Measurements from ENCODE around the gene NCK2. TPM values are rescaled to one million over a fixed set of nuclear protein-coding genes. Genes with fewer than 3 reads are reported as not detected.

The NCK2 gene
- total RNA-seq, 3 donors from 2014 or later = 52.2 to 66.4 (median 57.6) TPM

DNA sequence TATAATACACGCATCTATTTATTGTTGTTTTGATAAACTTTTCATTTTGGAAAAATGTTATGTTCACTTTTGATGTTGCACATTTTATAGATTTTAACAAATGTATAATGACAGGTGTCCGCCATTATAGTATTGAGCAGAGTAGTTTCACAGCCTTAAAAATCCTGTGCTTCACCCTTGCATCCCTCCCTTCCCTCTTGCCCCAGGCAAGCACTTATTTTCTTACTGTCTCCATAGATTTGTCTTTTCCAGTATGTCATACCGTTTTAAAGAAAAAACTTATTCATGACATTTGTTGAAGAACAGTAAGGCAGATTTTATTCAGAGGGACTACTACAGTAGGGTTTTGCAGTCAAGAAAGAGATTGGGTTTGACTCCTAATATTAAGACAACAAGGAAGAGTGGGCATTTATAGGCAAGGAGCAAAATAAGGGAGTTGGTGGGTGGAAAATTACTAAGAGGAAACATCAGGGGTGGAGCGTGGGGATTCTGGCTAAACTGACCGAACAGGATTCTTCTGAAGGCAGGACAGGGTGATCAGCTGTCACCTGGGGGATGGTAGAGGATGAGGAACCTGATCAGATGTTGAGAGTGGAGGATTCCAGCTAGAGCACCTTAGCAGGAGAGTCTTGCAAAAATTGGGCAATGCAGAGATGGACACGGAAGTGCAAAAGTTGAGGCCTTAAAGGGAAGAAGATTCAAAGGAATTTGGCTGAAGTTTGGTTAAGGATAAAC, 108.8 kb downstream of the NCK2 start:
- no peaks in the 10 kb centered on the region for H3K36me3 ChIP-seq (ENCODE audit: low read depth)
- intact Hi-C loops (cut with DNase I, micrococcal nuclease) = no loop called here

DNA sequence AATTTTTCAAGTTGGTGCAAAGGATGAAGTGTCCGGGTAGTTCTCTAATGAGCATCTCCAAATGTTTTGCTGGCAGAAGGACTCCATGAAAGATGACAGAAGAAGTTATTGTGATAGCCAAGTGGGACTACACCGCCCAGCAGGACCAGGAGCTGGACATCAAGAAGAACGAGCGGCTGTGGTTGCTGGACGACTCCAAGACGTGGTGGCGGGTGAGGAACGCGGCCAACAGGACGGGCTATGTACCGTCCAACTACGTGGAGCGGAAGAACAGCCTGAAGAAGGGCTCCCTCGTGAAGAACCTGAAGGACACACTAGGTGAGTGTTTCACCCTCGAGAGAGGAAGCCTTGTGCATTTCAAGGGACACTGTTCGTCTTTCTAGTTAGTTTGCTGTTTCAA, 110.3 kb downstream of the NCK2 start:
- Histone ChIP-seq H3K4me1 (ENCODE audit: low read depth) (peaks cover 16% of the 10 kb centered on the region), H3K4me3 (no peak overlapping the region), H3K36me3 (ENCODE audit: low read depth) (no peaks in the 10 kb centered on the region), H3K9me3 (no peaks in the 10 kb centered on the region)
- DNase-seq = no peak
- ATAC-seq = no peak
- TF ChIP-seq, protein P1, sequence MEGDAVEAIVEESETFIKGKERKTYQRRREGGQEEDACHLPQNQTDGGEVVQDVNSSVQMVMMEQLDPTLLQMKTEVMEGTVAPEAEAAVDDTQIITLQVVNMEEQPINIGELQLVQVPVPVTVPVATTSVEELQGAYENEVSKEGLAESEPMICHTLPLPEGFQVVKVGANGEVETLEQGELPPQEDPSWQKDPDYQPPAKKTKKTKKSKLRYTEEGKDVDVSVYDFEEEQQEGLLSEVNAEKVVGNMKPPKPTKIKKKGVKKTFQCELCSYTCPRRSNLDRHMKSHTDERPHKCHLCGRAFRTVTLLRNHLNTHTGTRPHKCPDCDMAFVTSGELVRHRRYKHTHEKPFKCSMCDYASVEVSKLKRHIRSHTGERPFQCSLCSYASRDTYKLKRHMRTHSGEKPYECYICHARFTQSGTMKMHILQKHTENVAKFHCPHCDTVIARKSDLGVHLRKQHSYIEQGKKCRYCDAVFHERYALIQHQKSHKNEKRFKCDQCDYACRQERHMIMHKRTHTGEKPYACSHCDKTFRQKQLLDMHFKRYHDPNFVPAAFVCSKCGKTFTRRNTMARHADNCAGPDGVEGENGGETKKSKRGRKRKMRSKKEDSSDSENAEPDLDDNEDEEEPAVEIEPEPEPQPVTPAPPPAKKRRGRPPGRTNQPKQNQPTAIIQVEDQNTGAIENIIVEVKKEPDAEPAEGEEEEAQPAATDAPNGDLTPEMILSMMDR (IDR thresholded peaks at IDR 0.05) = no peak
- intact Hi-C loops (cut with DNase I, micrococcal nuclease) = no loop called here

More for the DNA sequence above, 108.8 kb downstream of the NCK2 start:
- Histone ChIP-seq H3K4me1 (ENCODE audit: low read depth) (peaks cover 12% of the 10 kb centered on the region), H3K9me3 (no peaks in the 10 kb centered on the region), H3K4me3 (no peak overlapping the region)
- DNase-seq = no peak
- ATAC-seq = peak; percentile 34
- TF ChIP-seq, protein P1 (IDR thresholded peaks at IDR 0.05) = no peak

DNA sequence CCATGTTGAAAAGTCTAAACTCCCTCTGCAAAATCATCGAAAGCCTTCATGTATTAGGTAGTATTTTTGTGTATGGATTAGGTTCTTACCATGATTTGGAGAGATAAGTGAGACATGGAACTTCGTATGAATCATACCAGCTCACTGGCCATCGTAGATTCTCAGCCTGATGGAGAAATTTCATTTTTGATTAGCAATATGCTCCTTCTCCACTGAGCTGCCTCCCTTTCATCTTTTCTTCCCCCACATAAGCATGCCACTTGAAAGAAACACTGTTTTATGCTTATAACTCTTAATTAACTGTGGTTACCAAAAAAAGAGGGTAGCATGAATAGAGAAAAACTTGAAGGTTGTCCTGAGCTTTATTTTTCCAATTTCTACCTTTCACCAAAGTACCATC, 111.9 kb downstream of the NCK2 start:
- no peaks in the 10 kb centered on the region for H3K36me3 ChIP-seq (ENCODE audit: low read depth)
- ATAC-seq (no peak), DNase-seq (no peak)
- intact Hi-C loops (cut with DNase I, micrococcal nuclease) = no loop called here
- no peak overlapping the region for H3K4me3 ChIP-seq
- H3K4me1 ChIP-seq (ENCODE audit: low read depth) = peaks cover 16% of the 10 kb centered on the region
- TF ChIP-seq, protein P1 (IDR thresholded peaks at IDR 0.05) = no peak
- H3K9me3 ChIP-seq = no peaks in the 10 kb centered on the region

DNA sequence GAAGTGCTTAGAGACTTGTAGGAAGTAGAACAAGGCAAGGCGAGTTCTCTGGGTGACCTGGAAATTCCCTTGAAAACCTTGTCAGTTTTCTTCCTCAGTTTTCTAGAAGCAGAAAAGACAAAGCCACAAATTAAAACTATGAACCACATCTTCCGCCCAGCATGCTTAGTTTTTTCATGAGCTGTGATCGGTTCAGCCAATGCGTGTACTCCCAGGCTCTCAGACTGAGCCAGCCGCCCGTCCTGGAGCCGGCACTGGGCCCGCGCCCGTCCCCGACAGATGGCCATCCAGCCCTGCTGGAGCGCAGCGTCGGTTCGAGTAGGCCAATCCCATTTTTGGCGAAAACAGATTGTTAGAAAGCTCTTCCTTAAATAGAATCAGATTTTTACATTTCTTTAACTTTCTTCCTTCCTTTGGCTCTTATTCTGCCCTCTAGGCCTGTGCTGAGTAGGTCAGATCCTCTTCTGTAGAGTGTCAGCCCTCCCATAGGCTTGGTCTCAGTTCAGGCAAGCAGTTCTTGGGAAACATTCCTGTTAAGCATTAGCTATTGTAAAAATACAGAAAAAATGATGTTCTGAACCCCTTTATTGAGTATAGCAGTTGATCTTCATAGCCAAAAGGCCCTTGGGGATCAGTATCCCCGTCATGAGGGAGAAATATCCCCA, 112.5 kb downstream of the NCK2 start:
- H3K9me3 ChIP-seq = no peaks in the 10 kb centered on the region
- no peak overlapping the region for H3K4me3 ChIP-seq
- ATAC-seq (no peak), DNase-seq (no peak)
- TF ChIP-seq, protein P1 (IDR thresholded peaks at IDR 0.05) = no peak
- intact Hi-C loops (cut with DNase I, micrococcal nuclease) = no loop called here
- H3K4me1 ChIP-seq (ENCODE audit: low read depth) = peaks cover 16% of the 10 kb centered on the region
- H3K36me3 ChIP-seq (ENCODE audit: low read depth) = no peaks in the 10 kb centered on the region

DNA sequence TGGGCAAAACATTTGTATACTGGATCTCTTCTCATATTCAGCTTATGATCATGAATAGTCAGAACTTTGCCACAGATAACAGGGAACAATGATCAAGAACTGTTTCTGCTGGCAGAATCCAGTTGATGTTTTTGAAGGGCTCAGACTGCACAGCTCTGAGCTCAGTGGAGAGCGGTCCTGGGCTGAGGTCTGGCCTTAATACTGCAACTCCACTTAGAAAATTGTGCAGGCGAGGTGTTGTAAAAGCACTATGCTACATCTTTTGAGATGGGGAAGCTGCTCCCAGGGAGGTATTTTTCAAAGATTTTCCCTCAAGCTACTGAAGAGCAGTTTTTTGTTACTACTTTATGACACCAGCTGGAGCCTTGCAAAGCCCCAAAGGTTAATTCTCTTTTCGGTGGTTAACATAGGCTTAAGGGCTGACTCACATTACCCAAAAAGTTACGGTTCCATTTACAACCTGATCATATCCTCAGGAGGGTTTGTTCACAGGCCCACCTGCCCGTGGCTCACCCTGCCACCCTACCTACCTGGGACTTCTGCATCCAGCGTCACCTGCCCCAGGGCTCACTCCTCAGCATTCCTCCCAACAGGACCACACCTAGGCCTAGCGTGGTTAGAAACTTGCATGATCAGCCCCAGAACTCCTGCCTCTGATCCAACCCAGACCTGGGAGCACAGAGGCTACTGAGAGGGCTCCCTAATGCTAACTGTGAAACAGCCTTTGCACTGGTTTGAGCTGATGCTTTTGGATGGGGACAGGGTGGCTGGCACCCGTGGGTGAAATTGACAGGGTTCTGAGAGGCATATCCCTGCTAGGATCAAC, 114.4 kb downstream of the NCK2 start:
- TF ChIP-seq, protein P1 (IDR thresholded peaks at IDR 0.05) = no peak
- Histone ChIP-seq H3K4me3 (no peak overlapping the region), H3K4me1 (ENCODE audit: low read depth) (peaks cover 16% of the 10 kb centered on the region), H3K9me3 (no peaks in the 10 kb centered on the region), H3K36me3 (ENCODE audit: low read depth) (no peaks in the 10 kb centered on the region)
- intact Hi-C loops (cut with DNase I, micrococcal nuclease) = no loop called here
- peak; percentile 6 for ATAC-seq
- DNase-seq = no peak
